Measurements from ENCODE around the gene PAQR5.
"Not testable (repeated sequence)": the region's sequence is repeated elsewhere in the genome, so short reads cannot be mapped to it uniquely, and the experiment has no call there.

PAQR5 gene

GRCh38 chr15:69328739-69329138 is 30.0 kb downstream of the PAQR5 start:
- H3K27me3 ChIP-seq (ENCODE audit: insufficient read depth, low read length) = no peaks in the 10 kb centered on the region
- no peak overlapping the region for H3K18ac ChIP-seq (ENCODE audit: low read length)
- no peaks in the 10 kb centered on the region for H3K79me1 ChIP-seq (ENCODE audit: low read length)
- WGBS (ENCODE audit: extremely low coverage, insufficient coverage, insufficient read length) = no CpG with 5 or more reads among the region's 8 CpGs
- no peak for DNase-seq
- no peaks in the 10 kb centered on the region for H3K79me2 ChIP-seq (ENCODE audit: control insufficient read depth, insufficient read depth, low read length, poor library complexity)
- peaks cover 4% of the 10 kb centered on the region for H3K9me3 ChIP-seq (ENCODE audit: insufficient read depth, low read depth, low read length)
- H3K4me1 ChIP-seq (ENCODE audit: control insufficient read depth in 1 of 2, insufficient read depth in 2 of 2, low read length in 2 of 2) = no peaks in the 10 kb centered on the region
- H2BK12ac ChIP-seq (ENCODE audit: low read length) = no peak overlapping the region
- no peak overlapping the region for H2AFZ ChIP-seq (ENCODE audit: insufficient read depth, low read length, poor library complexity)
- H3K9ac ChIP-seq (ENCODE audit: low read length) = no peak overlapping the region
- no peak overlapping the region for H2BK120ac ChIP-seq (ENCODE audit: insufficient read depth, low read length, poor library complexity)
- H3K27ac ChIP-seq (ENCODE audit: low read depth, low read length) = no peak overlapping the region
- no peaks in the 10 kb centered on the region for H3K36me3 ChIP-seq (ENCODE audit: control insufficient read depth in 1 of 2, insufficient read depth in 2 of 2, low read length in 2 of 2)
- no peak overlapping the region for H2AK5ac ChIP-seq (ENCODE audit: low read length)
- H3K14ac ChIP-seq (ENCODE audit: low read length) = no peak overlapping the region
- H3K4me2 ChIP-seq (ENCODE audit: low read length) = no peak overlapping the region
- H2BK5ac ChIP-seq (ENCODE audit: low read depth, low read length, poor library complexity) = no peak overlapping the region
- no peak overlapping the region for H4K12ac ChIP-seq (ENCODE audit: low read depth, low read length)
- H3K4ac ChIP-seq (ENCODE audit: low read depth, low read length) = no peak overlapping the region
- H4K91ac ChIP-seq (ENCODE audit: low read depth, low read length) = no peak overlapping the region
- no peak overlapping the region for H4K8ac ChIP-seq (ENCODE audit: low read depth, low read length)
- H3K23ac ChIP-seq (ENCODE audit: low read length) = no peak overlapping the region
- no peak overlapping the region for H3K4me3 ChIP-seq (ENCODE audit: low read depth, low read length)

GRCh38 chr15:69337138-69337537 is 38.4 kb downstream of the PAQR5 start:
- H3K23ac ChIP-seq (ENCODE audit: low read length) = no peak overlapping the region
- H3K4me1 ChIP-seq (ENCODE audit: control insufficient read depth in 1 of 2, insufficient read depth in 2 of 2, low read length in 2 of 2) = no peaks in the 10 kb centered on the region
- H3K9ac ChIP-seq (ENCODE audit: low read length) = no peak overlapping the region
- H2AFZ ChIP-seq (ENCODE audit: insufficient read depth, low read length, poor library complexity) = no peak overlapping the region
- H2BK5ac ChIP-seq (ENCODE audit: low read depth, low read length, poor library complexity) = no peak overlapping the region
- no peak overlapping the region for H4K8ac ChIP-seq (ENCODE audit: low read depth, low read length)
- H4K91ac ChIP-seq (ENCODE audit: low read depth, low read length) = no peak overlapping the region
- WGBS (ENCODE audit: extremely low coverage, insufficient coverage, insufficient read length) = no CpG with 5 or more reads among the region's 1 CpG
- H3K18ac ChIP-seq (ENCODE audit: low read length) = no peak overlapping the region
- no peak overlapping the region for H2BK120ac ChIP-seq (ENCODE audit: insufficient read depth, low read length, poor library complexity)
- H3K79me1 ChIP-seq (ENCODE audit: low read length) = no peaks in the 10 kb centered on the region
- no peak overlapping the region for H3K27ac ChIP-seq (ENCODE audit: low read depth, low read length)
- H3K79me2 ChIP-seq (ENCODE audit: control insufficient read depth, insufficient read depth, low read length, poor library complexity) = no peaks in the 10 kb centered on the region
- H3K36me3 ChIP-seq (ENCODE audit: control insufficient read depth in 1 of 2, insufficient read depth in 2 of 2, low read length in 2 of 2) = no peaks in the 10 kb centered on the region
- H3K9me3 ChIP-seq (ENCODE audit: insufficient read depth, low read depth, low read length) = no peaks in the 10 kb centered on the region
- no peaks in the 10 kb centered on the region for H3K27me3 ChIP-seq (ENCODE audit: insufficient read depth, low read length)
- no peak overlapping the region for H4K12ac ChIP-seq (ENCODE audit: low read depth, low read length)
- H3K4me3 ChIP-seq (ENCODE audit: low read depth, low read length) = no peak overlapping the region
- no peak overlapping the region for H3K4me2 ChIP-seq (ENCODE audit: low read length)
- H3K14ac ChIP-seq (ENCODE audit: low read length) = no peak overlapping the region
- DNase-seq = no peak
- no peak overlapping the region for H2AK5ac ChIP-seq (ENCODE audit: low read length)
- no peak overlapping the region for H3K4ac ChIP-seq (ENCODE audit: low read depth, low read length)
- no peak overlapping the region for H2BK12ac ChIP-seq (ENCODE audit: low read length)

GRCh38 chr15:69338535-69339213 is 40.0 kb downstream of the PAQR5 start:
- Histone ChIP-seq H3K14ac (ENCODE audit: low read length) (no peak overlapping the region), H3K4me1 (ENCODE audit: control insufficient read depth in 1 of 2, insufficient read depth in 2 of 2, low read length in 2 of 2) (peaks cover 4 to 6% of the 10 kb centered on the region in 2 experiments), H3K27me3 (ENCODE audit: insufficient read depth, low read length) (no peaks in the 10 kb centered on the region), H3K79me1 (ENCODE audit: low read length) (no peaks in the 10 kb centered on the region), H2BK120ac (ENCODE audit: insufficient read depth, low read length, poor library complexity) (no peak overlapping the region), H2AFZ (ENCODE audit: insufficient read depth, low read length, poor library complexity) (no peak overlapping the region), H2BK5ac (ENCODE audit: low read depth, low read length, poor library complexity) (no peak overlapping the region), H3K27ac (ENCODE audit: low read depth, low read length) (no peak overlapping the region), H3K79me2 (ENCODE audit: control insufficient read depth, insufficient read depth, low read length, poor library complexity) (no peaks in the 10 kb centered on the region), H2AK5ac (ENCODE audit: low read length) (no peak overlapping the region), H3K36me3 (ENCODE audit: control insufficient read depth in 1 of 2, insufficient read depth in 2 of 2, low read length in 2 of 2) (no peaks in the 10 kb centered on the region), H2BK12ac (ENCODE audit: low read length) (no peak overlapping the region), H3K4me2 (ENCODE audit: low read length) (no peak overlapping the region), H3K18ac (ENCODE audit: low read length) (no peak overlapping the region), H4K12ac (ENCODE audit: low read depth, low read length) (no peak overlapping the region), H3K9me3 (ENCODE audit: insufficient read depth, low read depth, low read length) (no peaks in the 10 kb centered on the region), H3K4me3 (ENCODE audit: low read depth, low read length) (no peak overlapping the region), H4K91ac (ENCODE audit: low read depth, low read length) (no peak overlapping the region), H3K9ac (ENCODE audit: low read length) (no peak overlapping the region), H3K23ac (ENCODE audit: low read length) (no peak overlapping the region), H3K4ac (ENCODE audit: low read depth, low read length) (no peak overlapping the region), H4K8ac (ENCODE audit: low read depth, low read length) (no peak overlapping the region)
- no CpG with 5 or more reads among the region's 8 CpGs for WGBS (ENCODE audit: extremely low coverage, insufficient coverage, insufficient read length)
- DNase-seq = no peak

GRCh38 chr15:69339214-69339543 is 40.5 kb downstream of the PAQR5 start:
- H3K79me1 ChIP-seq (ENCODE audit: low read length); H3K27me3 ChIP-seq (ENCODE audit: insufficient read depth, low read length); H4K12ac ChIP-seq (ENCODE audit: low read depth, low read length); H3K4me3 ChIP-seq (ENCODE audit: low read depth, low read length); H3K23ac ChIP-seq (ENCODE audit: low read length); H2BK120ac ChIP-seq (ENCODE audit: insufficient read depth, low read length, poor library complexity); H3K79me2 ChIP-seq (ENCODE audit: control insufficient read depth, insufficient read depth, low read length, poor library complexity); H3K4me2 ChIP-seq (ENCODE audit: low read length); DNase-seq; H2BK5ac ChIP-seq (ENCODE audit: low read depth, low read length, poor library complexity); H3K36me3 ChIP-seq (ENCODE audit: control insufficient read depth in 1 of 2, insufficient read depth in 2 of 2, low read length in 2 of 2); H3K18ac ChIP-seq (ENCODE audit: low read length); H4K91ac ChIP-seq (ENCODE audit: low read depth, low read length); H2AFZ ChIP-seq (ENCODE audit: insufficient read depth, low read length, poor library complexity); H3K14ac ChIP-seq (ENCODE audit: low read length); H3K9me3 ChIP-seq (ENCODE audit: insufficient read depth, low read depth, low read length); H3K27ac ChIP-seq (ENCODE audit: low read depth, low read length); H4K8ac ChIP-seq (ENCODE audit: low read depth, low read length); H2AK5ac ChIP-seq (ENCODE audit: low read length); H3K9ac ChIP-seq (ENCODE audit: low read length); H3K4me1 ChIP-seq (ENCODE audit: control insufficient read depth in 1 of 2, insufficient read depth in 2 of 2, low read length in 2 of 2); H3K4ac ChIP-seq (ENCODE audit: low read depth, low read length); H2BK12ac ChIP-seq (ENCODE audit: low read length): not testable (repeated sequence)
- WGBS (ENCODE audit: extremely low coverage, insufficient coverage, insufficient read length) = no CpG with 5 or more reads among the region's 6 CpGs

All from trophoblast cell (in vitro differentiated cells and primary cell).